SK-N-SH treated with all-trans-retinoic acid at 6 μM for 48 hours (cell line): ENCODE data around the gene TMEM214.

Experiments
- ATAC-seq: fragments of 200-7000 bp; cut with Tn5 transposase; 3 replicates; pipeline ENCODE4 v1.9.1; 2020; ENCODE audit warnings: mild to moderate bottlenecking, moderate library complexity
- ARNTL ChIP-seq: fragments of 450-650 bp; formaldehyde crosslinking; IDR thresholded peaks from 2 replicates; pipeline ENCODE4 v1.5.0; 2020; ENCODE audit warnings: low read depth, mild to moderate bottlenecking, moderate library complexity, borderline replicate concordance
- BACH2 ChIP-seq: fragments of 250-450 bp; sonication (Bioruptor Pico); IDR thresholded peaks from 2 replicates; pipeline ENCODE4 v1.9.0; 2021; ENCODE audit warnings: mild to moderate bottlenecking, borderline replicate concordance
- CSDC2 ChIP-seq: fragments of 250-450 bp; sonication (Bioruptor Pico); IDR thresholded peaks from 2 replicates; pipeline ENCODE4 v1.5.0; 2020; ENCODE audit warnings: mild to moderate bottlenecking, moderate library complexity
- OSR1 ChIP-seq: fragments of 250-450 bp; sonication (Bioruptor Pico); IDR thresholded peaks from 2 replicates; pipeline ENCODE4 v1.8.0; 2022; ENCODE audit warnings: moderate library complexity, mild to moderate bottlenecking, inconsistent platforms
- PPARA ChIP-seq: fragments of 250-450 bp; sonication (Bioruptor Pico); IDR thresholded peaks from 2 replicates; pipeline ENCODE4 v1.5.0; 2020; ENCODE audit warnings: mild to moderate bottlenecking, borderline replicate concordance
- RARB ChIP-seq: fragments of 250-450 bp; sonication (Bioruptor Pico); IDR thresholded peaks from 2 replicates; pipeline ENCODE4 v1.8.0; 2021; ENCODE audit warnings: mild to moderate bottlenecking, moderate library complexity
- SNAI2 ChIP-seq: fragments of 250-450 bp; sonication (Bioruptor Pico); IDR thresholded peaks from 2 replicates; pipeline ENCODE4 v1.5.0; 2020; ENCODE audit warnings: mild to moderate bottlenecking, moderate library complexity
- TCF4 ChIP-seq: fragments of 250-450 bp; sonication (Bioruptor Pico); IDR thresholded peaks from 2 replicates; pipeline ENCODE4 v1.8.0; 2021; ENCODE audit warnings: mild to moderate bottlenecking, moderate library complexity, borderline replicate concordance
- TOX ChIP-seq: fragments of 250-450 bp; sonication (Bioruptor Pico); IDR thresholded peaks from 2 replicates; pipeline ENCODE4 v1.8.0; 2021; ENCODE audit warnings: mild to moderate bottlenecking, moderate library complexity, borderline replicate concordance
- ZC3H10 ChIP-seq: fragments of 250-450 bp; sonication (Bioruptor Pico); IDR thresholded peaks from 2 replicates; pipeline ENCODE4 v1.5.1; 2021; ENCODE audit warnings: mild to moderate bottlenecking, moderate library complexity
- ZFP3 ChIP-seq: fragments of 250-450 bp; sonication (Bioruptor Pico); IDR thresholded peaks from 2 replicates; pipeline ENCODE4 v1.5.0; 2020; ENCODE audit warnings: mild to moderate bottlenecking, moderate library complexity
- ZFP30 ChIP-seq: fragments of 450-650 bp; formaldehyde crosslinking; IDR thresholded peaks from 2 replicates; pipeline ENCODE4 v1.5.0; 2022; ENCODE audit warnings: mild to moderate bottlenecking, moderate library complexity
- ZNF565 ChIP-seq: fragments of 450-650 bp; formaldehyde crosslinking; conservative IDR thresholded peaks from 2 replicates; pipeline ENCODE4 v1.5.0; 2020; ENCODE audit warnings: low read depth, mild to moderate bottlenecking, moderate library complexity
- TF ChIP-seq, protein P1 (sequence below): fragments of 250-450 bp; sonication (Bioruptor Pico); IDR thresholded peaks from 2 replicates; pipeline ENCODE4 v1.8.0; 2021; ENCODE audit warnings: low read depth, mild to moderate bottlenecking, moderate library complexity, borderline replicate concordance
- TF ChIP-seq, protein P2 (sequence below): fragments of 250-450 bp; sonication (Bioruptor Pico); IDR thresholded peaks from 2 replicates; pipeline ENCODE4 v1.5.1; 2021; ENCODE audit warnings: mild to moderate bottlenecking, moderate library complexity
- TF ChIP-seq, protein P3 (sequence below): fragments of 250-450 bp; sonication (Bioruptor Pico); IDR thresholded peaks from 2 replicates; pipeline ENCODE4 v1.8.0; 2020; ENCODE audit warnings: mild to moderate bottlenecking, moderate library complexity, borderline replicate concordance
- TF ChIP-seq, protein P4 (sequence below): fragments of 250-450 bp; sonication (Bioruptor Pico); IDR thresholded peaks from 2 replicates; pipeline ENCODE4 v1.5.0; 2020; ENCODE audit warnings: mild to moderate bottlenecking, moderate library complexity

TMEM214 gene

DNA sequence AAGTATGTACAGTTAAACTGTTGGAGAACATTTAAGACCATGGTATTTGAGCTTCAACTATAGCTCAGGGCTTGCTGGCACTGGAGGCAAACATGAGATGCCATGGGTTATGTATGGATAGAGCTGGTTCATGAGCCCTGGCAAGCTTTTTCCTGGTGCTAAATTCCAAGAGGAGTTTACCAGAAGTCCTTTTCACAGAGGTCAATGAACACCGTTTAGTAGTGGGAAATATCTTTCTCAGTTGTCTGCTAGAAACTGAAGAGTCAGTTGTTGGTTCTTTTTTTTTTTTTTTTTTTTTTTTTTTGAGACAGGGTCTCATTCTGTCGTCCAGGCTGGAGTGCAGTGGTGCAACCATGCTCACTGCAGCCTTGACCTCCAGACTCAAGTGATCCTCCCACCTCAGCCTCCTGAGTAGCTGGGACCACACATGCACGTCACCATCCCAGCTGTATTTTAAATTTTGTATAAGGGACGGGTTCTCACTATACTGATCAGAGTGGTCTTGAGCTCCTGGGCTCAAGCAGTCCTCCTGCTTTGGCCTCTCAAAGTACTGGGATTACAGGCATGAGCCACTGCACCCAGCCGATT is 55.2 kb downstream of the TMEM214 start:
- no peak for TF ChIP-seq PPARA (CRISPR knock-in tag)
- no peak for TF ChIP-seq ARNTL (CRISPR knock-in tag)
- TF ChIP-seq, protein P1, sequence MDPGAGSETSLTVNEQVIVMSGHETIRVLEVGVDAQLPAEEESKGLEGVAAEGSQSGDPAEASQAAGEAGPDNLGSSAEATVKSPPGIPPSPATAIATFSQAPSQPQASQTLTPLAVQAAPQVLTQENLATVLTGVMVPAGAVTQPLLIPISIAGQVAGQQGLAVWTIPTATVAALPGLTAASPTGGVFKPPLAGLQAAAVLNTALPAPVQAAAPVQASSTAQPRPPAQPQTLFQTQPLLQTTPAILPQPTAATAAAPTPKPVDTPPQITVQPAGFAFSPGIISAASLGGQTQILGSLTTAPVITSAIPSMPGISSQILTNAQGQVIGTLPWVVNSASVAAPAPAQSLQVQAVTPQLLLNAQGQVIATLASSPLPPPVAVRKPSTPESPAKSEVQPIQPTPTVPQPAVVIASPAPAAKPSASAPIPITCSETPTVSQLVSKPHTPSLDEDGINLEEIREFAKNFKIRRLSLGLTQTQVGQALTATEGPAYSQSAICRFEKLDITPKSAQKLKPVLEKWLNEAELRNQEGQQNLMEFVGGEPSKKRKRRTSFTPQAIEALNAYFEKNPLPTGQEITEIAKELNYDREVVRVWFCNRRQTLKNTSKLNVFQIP (CRISPR knock-in tag), result no peak
- TF ChIP-seq CSDC2 (CRISPR knock-in tag), result no peak
- ATAC-seq, result no peak

DNA sequence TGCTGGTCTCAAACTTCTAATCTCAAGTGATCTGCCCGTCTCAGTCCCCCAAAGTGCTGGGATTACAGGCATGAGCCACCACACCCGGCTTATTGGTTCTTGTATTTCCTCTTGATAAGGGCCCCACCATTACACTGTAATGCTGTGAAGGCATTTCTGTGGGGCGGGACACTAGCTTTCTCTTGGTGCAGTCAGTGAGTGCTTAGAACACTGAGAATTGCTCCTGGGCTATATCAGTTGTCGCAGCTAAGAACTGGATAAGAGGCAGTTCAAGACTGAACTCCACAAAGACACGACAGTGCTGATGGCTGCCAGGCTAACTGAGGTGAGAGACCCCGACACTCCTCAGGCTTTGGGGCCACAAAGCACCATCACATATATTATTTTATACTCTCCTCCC is 55.9 kb downstream of the TMEM214 start:
- ATAC-seq, result no peak
- TF ChIP-seq, protein P2, sequence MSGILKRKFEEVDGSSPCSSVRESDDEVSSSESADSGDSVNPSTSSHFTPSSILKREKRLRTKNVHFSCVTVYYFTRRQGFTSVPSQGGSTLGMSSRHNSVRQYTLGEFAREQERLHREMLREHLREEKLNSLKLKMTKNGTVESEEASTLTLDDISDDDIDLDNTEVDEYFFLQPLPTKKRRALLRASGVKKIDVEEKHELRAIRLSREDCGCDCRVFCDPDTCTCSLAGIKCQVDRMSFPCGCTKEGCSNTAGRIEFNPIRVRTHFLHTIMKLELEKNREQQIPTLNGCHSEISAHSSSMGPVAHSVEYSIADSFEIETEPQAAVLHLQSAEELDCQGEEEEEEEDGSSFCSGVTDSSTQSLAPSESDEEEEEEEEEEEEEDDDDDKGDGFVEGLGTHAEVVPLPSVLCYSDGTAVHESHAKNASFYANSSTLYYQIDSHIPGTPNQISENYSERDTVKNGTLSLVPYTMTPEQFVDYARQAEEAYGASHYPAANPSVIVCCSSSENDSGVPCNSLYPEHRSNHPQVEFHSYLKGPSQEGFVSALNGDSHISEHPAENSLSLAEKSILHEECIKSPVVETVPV (CRISPR knock-in tag), result no peak
- TF ChIP-seq ZFP3 (CRISPR knock-in tag), result no peak
- TF ChIP-seq, protein P1 (CRISPR knock-in tag), result no peak
- TF ChIP-seq CSDC2 (CRISPR knock-in tag), result no peak
- TF ChIP-seq, protein P3, sequence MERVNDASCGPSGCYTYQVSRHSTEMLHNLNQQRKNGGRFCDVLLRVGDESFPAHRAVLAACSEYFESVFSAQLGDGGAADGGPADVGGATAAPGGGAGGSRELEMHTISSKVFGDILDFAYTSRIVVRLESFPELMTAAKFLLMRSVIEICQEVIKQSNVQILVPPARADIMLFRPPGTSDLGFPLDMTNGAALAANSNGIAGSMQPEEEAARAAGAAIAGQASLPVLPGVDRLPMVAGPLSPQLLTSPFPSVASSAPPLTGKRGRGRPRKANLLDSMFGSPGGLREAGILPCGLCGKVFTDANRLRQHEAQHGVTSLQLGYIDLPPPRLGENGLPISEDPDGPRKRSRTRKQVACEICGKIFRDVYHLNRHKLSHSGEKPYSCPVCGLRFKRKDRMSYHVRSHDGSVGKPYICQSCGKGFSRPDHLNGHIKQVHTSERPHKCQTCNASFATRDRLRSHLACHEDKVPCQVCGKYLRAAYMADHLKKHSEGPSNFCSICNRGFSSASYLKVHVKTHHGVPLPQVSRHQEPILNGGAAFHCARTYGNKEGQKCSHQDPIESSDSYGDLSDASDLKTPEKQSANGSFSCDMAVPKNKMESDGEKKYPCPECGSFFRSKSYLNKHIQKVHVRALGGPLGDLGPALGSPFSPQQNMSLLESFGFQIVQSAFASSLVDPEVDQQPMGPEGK (CRISPR knock-in tag), result no peak
- TF ChIP-seq ZFP30 (CRISPR knock-in tag), result no peak
- TF ChIP-seq ZNF565, result no peak
- TF ChIP-seq ZC3H10 (CRISPR knock-in tag), result no peak
- TF ChIP-seq TOX (CRISPR knock-in tag), result no peak
- no peak for TF ChIP-seq TCF4 (CRISPR knock-in tag)
- no peak for TF ChIP-seq ARNTL (CRISPR knock-in tag)
- TF ChIP-seq, protein P4, sequence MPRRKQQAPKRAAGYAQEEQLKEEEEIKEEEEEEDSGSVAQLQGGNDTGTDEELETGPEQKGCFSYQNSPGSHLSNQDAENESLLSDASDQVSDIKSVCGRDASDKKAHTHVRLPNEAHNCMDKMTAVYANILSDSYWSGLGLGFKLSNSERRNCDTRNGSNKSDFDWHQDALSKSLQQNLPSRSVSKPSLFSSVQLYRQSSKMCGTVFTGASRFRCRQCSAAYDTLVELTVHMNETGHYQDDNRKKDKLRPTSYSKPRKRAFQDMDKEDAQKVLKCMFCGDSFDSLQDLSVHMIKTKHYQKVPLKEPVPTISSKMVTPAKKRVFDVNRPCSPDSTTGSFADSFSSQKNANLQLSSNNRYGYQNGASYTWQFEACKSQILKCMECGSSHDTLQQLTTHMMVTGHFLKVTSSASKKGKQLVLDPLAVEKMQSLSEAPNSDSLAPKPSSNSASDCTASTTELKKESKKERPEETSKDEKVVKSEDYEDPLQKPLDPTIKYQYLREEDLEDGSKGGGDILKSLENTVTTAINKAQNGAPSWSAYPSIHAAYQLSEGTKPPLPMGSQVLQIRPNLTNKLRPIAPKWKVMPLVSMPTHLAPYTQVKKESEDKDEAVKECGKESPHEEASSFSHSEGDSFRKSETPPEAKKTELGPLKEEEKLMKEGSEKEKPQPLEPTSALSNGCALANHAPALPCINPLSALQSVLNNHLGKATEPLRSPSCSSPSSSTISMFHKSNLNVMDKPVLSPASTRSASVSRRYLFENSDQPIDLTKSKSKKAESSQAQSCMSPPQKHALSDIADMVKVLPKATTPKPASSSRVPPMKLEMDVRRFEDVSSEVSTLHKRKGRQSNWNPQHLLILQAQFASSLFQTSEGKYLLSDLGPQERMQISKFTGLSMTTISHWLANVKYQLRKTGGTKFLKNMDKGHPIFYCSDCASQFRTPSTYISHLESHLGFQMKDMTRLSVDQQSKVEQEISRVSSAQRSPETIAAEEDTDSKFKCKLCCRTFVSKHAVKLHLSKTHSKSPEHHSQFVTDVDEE (CRISPR knock-in tag), result no peak
- TF ChIP-seq BACH2 (CRISPR knock-in tag), result no peak
- no peak for TF ChIP-seq OSR1
- no peak for TF ChIP-seq SNAI2 (CRISPR knock-in tag)
- no peak for TF ChIP-seq RARB
- TF ChIP-seq, all 23 proteins: peak for 0

DNA sequence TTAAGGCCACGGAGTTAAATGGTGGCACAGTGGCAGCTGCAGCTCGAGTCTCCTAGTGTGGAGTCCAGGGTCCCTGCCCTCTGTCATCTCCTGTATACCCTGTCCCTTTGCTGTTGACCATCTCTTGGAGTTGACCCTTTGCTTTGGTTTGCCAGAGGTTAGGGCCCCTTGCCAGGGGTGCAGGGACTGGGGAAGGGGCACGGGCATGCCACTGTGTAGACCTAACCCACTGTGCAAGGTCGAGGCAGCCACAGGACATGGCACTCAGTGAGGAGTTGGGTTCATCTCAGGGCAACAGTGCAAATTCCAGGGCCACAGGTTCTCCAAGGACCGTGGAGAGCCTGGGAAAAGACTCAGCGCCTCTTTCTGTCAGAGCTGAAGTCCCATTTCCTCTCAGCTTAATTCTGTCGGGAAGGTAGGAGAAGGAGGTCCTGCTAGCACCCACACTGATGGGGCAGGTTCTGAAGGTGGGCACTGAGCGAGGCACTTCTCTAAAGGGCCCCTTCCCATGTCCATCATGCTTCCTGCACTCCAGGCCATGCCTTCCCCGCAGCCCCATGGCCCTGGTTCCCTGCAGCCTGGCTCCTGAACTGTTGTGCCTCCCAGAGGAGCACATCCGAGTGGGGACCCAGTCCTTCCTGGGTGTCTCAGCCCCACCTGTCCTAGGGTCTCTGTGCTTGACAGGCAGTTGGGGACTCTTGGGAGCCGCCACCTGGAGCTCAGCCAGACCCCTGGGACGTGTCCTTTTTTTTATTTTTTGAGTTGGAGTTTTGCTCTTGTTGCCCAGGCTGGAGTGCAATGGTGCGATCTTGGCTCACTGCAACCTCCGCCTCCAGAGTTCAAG is 56.6 kb downstream of the TMEM214 start:
- TF ChIP-seq, protein P2 (CRISPR knock-in tag), result no peak
- TF ChIP-seq RARB (no peak), TOX (CRISPR knock-in tag) (no peak)
- ATAC-seq, result no peak
